Body of pancreas (tissue), 4 donors: Measurements from ENCODE around the gene SORT1.

Experiments
- CTCF ChIP-seq, 7 experiments: fragments of 450-650 bp in 4 of 7; fragments of 200-600 bp in 3 of 7; sonication (generic) in 3 of 7; IDR thresholded peaks; one replicate each; pipeline ENCODE4 v1.5.1; 2016 to 2019; ENCODE audit warnings: antibody characterized with exemption in 7 of 7
- POLR2A ChIP-seq, 3 donors: fragments of 450-650 bp; IDR thresholded peaks; one replicate each; pipeline ENCODE4 v1.6.1; 2016; ENCODE audit warnings: antibody characterized with exemption in 3 of 3, mild to moderate bottlenecking in 2 of 3

DNA sequence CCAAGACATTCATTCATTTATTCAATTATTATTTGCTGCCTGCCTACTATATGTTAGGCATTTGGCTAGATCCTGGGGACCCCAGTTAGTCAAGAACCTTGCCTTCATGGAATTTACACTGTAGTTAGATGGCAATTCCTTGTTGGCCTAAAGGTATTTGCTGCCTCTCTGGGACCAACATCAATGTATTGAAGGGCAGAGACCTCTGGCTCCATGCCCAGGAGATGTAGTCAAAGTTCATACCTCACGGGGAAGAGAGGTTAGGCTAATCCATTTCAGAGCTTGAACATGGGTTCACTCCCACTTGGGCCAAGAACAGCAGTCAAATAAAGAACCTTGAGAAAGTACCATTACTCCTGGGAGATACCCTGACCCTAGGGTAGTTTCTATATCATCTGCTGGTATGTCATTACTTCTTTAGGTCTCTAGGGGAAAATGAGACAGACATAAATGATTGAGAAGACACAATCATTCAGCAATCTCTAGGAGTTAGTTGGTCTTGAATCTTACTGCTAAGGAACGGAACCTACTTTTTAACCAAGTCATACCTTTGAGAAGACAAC, 32.0 kb downstream of the SORT1 start:
- TF ChIP-seq CTCF (IDR thresholded peaks at IDR 0.05): no peak
- no peak for TF ChIP-seq POLR2A (IDR thresholded peaks at IDR 0.05)
